GDM1 (cell line): ENCODE results near the gene PLCL1.

Experiments used
- DNase-seq: peaks from one replicate; lab custom pipeline; 2025; lab: John Stamatoyannopoulos, UW

The PLCL1 gene

GRCh38 chr2:197804049-197804757 lies at the start of gene PLCL1:
TSS of gene PLCL1 (plus strand) at chr2:197804593.
- no peak for DNase-seq

- no peak for DNase-seq
These were observed 45.4 kb upstream of the PLCL1 start for GRCh38 chr2:197759013-197759412.

GRCh38 chr2:197759625-197760292 lies 44.6 kb upstream of the PLCL1 start:
- DNase-seq, result no peak

- DNase-seq, result no peak
These were observed 44.1 kb upstream of the PLCL1 start for GRCh38 chr2:197760293-197760657.

- peak; percentile 6 for DNase-seq
These were observed 26.5 kb upstream of the PLCL1 start for GRCh38 chr2:197777823-197778407.

- no peak for DNase-seq
These were observed 25.1 kb upstream of the PLCL1 start for GRCh38 chr2:197779261-197779660.

- DNase-seq, result no peak
These were observed 22.3 kb upstream of the PLCL1 start for GRCh38 chr2:197782126-197782525.

GRCh38 chr2:197784956-197785941 lies 19.1 kb upstream of the PLCL1 start, which contains the start of gene BOLL:
TSS of gene BOLL (minus strand) at chr2:197785319. CDS start at chr2:197781850, 3,469 bp downstream.
- DNase-seq, result no peak

GRCh38 chr2:197786010-197786877 lies 18.1 kb upstream of the PLCL1 start:
- no peak for DNase-seq

- DNase-seq, result no peak
These were observed 10.9 kb upstream of the PLCL1 start for GRCh38 chr2:197793456-197793855.

GRCh38 chr2:197795277-197795676 lies 9.1 kb upstream of the PLCL1 start:
- DNase-seq, result no peak

- no peak for DNase-seq
These were observed 6.2 kb upstream of the PLCL1 start for GRCh38 chr2:197798187-197798586.

GRCh38 chr2:197799068-197799467 lies 5.3 kb upstream of the PLCL1 start:
- no peak for DNase-seq

GRCh38 chr2:197800091-197800490 lies 4.3 kb upstream of the PLCL1 start:
- no peak for DNase-seq

- DNase-seq, result no peak
These were observed 3.4 kb upstream of the PLCL1 start for GRCh38 chr2:197801033-197801432.

- DNase-seq, result no peak
These were observed 1.4 kb upstream of the PLCL1 start for GRCh38 chr2:197803033-197803444.

- no peak for DNase-seq
These were observed 643 bp downstream of the PLCL1 start for GRCh38 chr2:197804758-197805714.

- DNase-seq, result no peak
These were observed 1.6 kb downstream of the PLCL1 start for GRCh38 chr2:197805715-197806633.

GRCh38 chr2:197809064-197809463 lies 4.7 kb downstream of the PLCL1 start:
- DNase-seq, result no peak
